ENCODE data around the gene CEP83.

The CEP83 gene

DNA sequence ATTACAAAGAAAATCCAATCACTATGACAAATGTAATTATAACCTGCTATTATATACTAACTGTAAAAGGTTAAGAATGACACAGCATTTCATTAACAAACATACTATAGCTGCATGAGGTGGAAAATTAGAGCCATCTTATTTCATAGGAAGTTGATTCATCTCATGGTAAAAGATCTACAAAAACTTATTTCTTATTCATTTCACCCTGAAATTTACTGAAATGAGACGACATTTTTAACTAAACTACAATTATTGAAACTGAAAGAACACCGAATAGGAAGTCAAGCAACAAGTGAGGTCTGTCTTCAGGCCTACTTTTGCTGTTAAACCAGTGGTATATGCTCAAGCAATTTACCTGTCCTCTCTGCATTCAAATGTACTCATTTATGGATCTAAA lies 87.2 kb downstream of the CEP83 start:
- peaks cover 10% of the 10 kb centered on the region for H3K36me3 ChIP-seq (ENCODE audit: low read depth)
- H3K27ac ChIP-seq (ENCODE audit: poor library complexity, severe bottlenecking), result no peak overlapping the region
- H3K27me3 ChIP-seq (ENCODE audit: insufficient read depth, poor library complexity, severe bottlenecking), result no peaks in the 10 kb centered on the region
- TF ChIP-seq, protein P1, sequence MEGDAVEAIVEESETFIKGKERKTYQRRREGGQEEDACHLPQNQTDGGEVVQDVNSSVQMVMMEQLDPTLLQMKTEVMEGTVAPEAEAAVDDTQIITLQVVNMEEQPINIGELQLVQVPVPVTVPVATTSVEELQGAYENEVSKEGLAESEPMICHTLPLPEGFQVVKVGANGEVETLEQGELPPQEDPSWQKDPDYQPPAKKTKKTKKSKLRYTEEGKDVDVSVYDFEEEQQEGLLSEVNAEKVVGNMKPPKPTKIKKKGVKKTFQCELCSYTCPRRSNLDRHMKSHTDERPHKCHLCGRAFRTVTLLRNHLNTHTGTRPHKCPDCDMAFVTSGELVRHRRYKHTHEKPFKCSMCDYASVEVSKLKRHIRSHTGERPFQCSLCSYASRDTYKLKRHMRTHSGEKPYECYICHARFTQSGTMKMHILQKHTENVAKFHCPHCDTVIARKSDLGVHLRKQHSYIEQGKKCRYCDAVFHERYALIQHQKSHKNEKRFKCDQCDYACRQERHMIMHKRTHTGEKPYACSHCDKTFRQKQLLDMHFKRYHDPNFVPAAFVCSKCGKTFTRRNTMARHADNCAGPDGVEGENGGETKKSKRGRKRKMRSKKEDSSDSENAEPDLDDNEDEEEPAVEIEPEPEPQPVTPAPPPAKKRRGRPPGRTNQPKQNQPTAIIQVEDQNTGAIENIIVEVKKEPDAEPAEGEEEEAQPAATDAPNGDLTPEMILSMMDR (IDR thresholded peaks at IDR 0.05; ENCODE audit: poor library complexity, severe bottlenecking), result no peak
- no peaks in the 10 kb centered on the region for H3K4me1 ChIP-seq (ENCODE audit: insufficient read depth, poor library complexity, severe bottlenecking)
- H3K4me3 ChIP-seq (ENCODE audit: severe bottlenecking), result no peak overlapping the region
- DNase-seq (ENCODE audit: low spot score), result no peak
- ATAC-seq (ENCODE audit: low read depth), result no peak
- no peaks in the 10 kb centered on the region for H3K9me3 ChIP-seq (ENCODE audit: severe bottlenecking)

DNA sequence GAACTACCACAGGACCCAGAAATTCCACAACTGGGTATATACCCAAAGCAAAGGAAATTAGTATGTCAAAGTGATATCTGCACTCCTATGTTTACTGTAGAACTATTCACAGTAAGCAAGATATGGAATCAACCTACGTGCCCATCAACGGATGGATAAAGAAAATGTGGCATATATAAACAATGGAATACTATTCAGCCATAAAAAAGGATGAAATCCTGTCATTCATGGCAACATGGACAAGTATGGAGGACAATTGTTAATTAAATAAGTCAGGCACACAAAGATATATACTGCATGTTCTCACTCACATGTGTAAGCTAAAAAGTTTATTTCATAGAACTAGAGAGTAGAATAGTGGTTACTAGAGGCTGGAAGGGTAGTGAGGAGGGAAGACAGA lies 97.0 kb downstream of the CEP83 start:
- Histone ChIP-seq H3K4me3 (ENCODE audit: severe bottlenecking) (no peak overlapping the region), H3K4me1 (ENCODE audit: insufficient read depth, poor library complexity, severe bottlenecking) (no peaks in the 10 kb centered on the region)

GRCh38 chr12:94359761-94360160 lies 99.9 kb downstream of the CEP83 start:
- ATAC-seq (ENCODE audit: low read depth) (no peak), DNase-seq (ENCODE audit: low spot score) (no peak)
- Histone ChIP-seq H3K4me1 (ENCODE audit: insufficient read depth, poor library complexity, severe bottlenecking) (no peaks in the 10 kb centered on the region), H3K27ac (ENCODE audit: poor library complexity, severe bottlenecking) (no peak overlapping the region), H3K36me3 (ENCODE audit: low read depth) (peaks cover 18% of the 10 kb centered on the region), H3K4me3 (ENCODE audit: severe bottlenecking) (no peak overlapping the region), H3K27me3 (ENCODE audit: insufficient read depth, poor library complexity, severe bottlenecking) (no peaks in the 10 kb centered on the region), H3K9me3 (ENCODE audit: severe bottlenecking) (peaks cover 3% of the 10 kb centered on the region)
- TF ChIP-seq, protein P1 (IDR thresholded peaks at IDR 0.05; ENCODE audit: poor library complexity, severe bottlenecking), result no peak

More for the DNA sequence above, 97.0 kb downstream of the CEP83 start:
- TF ChIP-seq, protein P1 (IDR thresholded peaks at IDR 0.05; ENCODE audit: poor library complexity, severe bottlenecking), result no peak
- Histone ChIP-seq H3K27ac (ENCODE audit: poor library complexity, severe bottlenecking) (no peak overlapping the region), H3K36me3 (ENCODE audit: low read depth) (peaks cover 34% of the 10 kb centered on the region), H3K27me3 (ENCODE audit: insufficient read depth, poor library complexity, severe bottlenecking) (no peaks in the 10 kb centered on the region), H3K9me3 (ENCODE audit: severe bottlenecking) (peaks cover 3% of the 10 kb centered on the region)
- ATAC-seq (ENCODE audit: low read depth) (no peak), DNase-seq (ENCODE audit: low spot score) (no peak)

GRCh38 chr12:94353130-94353529 lies 106.5 kb downstream of the CEP83 start:
- peaks cover 16% of the 10 kb centered on the region for H3K9me3 ChIP-seq (ENCODE audit: severe bottlenecking)
- no peaks in the 10 kb centered on the region for H3K4me1 ChIP-seq (ENCODE audit: insufficient read depth, poor library complexity, severe bottlenecking)
- DNase-seq (ENCODE audit: low spot score), result no peak
- no peak for ATAC-seq (ENCODE audit: low read depth)
- no peak overlapping the region for H3K4me3 ChIP-seq (ENCODE audit: severe bottlenecking)
- no peaks in the 10 kb centered on the region for H3K27me3 ChIP-seq (ENCODE audit: insufficient read depth, poor library complexity, severe bottlenecking)
- no peak overlapping the region for H3K27ac ChIP-seq (ENCODE audit: poor library complexity, severe bottlenecking)
- 0 out of 2 replicates have a peak, but pooled peaks cover 4% of the 10 kb centered on the region for H3K36me3 ChIP-seq (ENCODE audit: low read depth)
- TF ChIP-seq, protein P1 (IDR thresholded peaks at IDR 0.05; ENCODE audit: poor library complexity, severe bottlenecking), result no peak

DNA sequence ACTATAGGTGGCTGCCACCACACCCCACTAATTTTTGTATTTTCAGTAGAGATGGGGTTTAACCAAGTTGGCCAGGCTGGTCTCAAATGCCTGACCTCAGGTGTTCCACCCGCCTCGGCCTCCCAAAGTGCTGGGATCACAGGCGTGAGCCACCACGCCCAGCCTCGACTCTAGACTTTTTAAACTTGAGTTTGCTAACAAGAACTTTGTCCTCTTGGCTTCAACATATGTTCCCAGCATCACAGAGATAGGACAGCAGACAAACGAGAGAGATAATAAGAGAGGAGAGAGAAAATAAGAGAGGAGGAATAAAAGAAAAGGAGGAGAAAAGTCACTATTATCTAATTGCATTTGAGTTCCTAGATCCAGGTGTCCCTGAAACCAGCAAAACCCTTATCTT lies 119.1 kb downstream of the CEP83 start:
- TF ChIP-seq, protein P1 (IDR thresholded peaks at IDR 0.05; ENCODE audit: poor library complexity, severe bottlenecking), result no peak
- ATAC-seq (ENCODE audit: low read depth), result no peak
- Histone ChIP-seq H3K9me3 (ENCODE audit: severe bottlenecking) (no peaks in the 10 kb centered on the region), H3K27ac (ENCODE audit: poor library complexity, severe bottlenecking) (no peak overlapping the region), H3K4me1 (ENCODE audit: insufficient read depth, poor library complexity, severe bottlenecking) (no peaks in the 10 kb centered on the region), H3K36me3 (ENCODE audit: low read depth) (no peaks in the 10 kb centered on the region), H3K27me3 (ENCODE audit: insufficient read depth, poor library complexity, severe bottlenecking) (no peaks in the 10 kb centered on the region), H3K4me3 (ENCODE audit: severe bottlenecking) (no peak overlapping the region)
- no peak for DNase-seq (ENCODE audit: low spot score)

Measured in RWPE2 (cell line).